HG03060 (cell line): Measurements from ENCODE around the gene ARMH4.

Source experiments
- ATAC-seq: cut with Tn5 transposase; IDR thresholded peaks from one replicate; pipeline ENCODE4 v1.9.1; 2021; ENCODE audit warnings: low read depth, moderate number of reproducible peaks; ENCODE audit not compliant: unreplicated experiment

Gene ARMH4

GRCh38 chr14:58104808-58105207 is 47.2 kb downstream of the ARMH4 start:
- ATAC-seq: no peak

GRCh38 chr14:58100735-58101368 is 51.2 kb downstream of the ARMH4 start:
- ATAC-seq: no peak

- no peak for ATAC-seq
Measured at GRCh38 chr14:58099682-58100081, 52.3 kb downstream of the ARMH4 start.

GRCh38 chr14:58098507-58098906 is 53.5 kb downstream of the ARMH4 start:
- no peak for ATAC-seq

- ATAC-seq: no peak
Measured at GRCh38 chr14:58096731-58097130, 55.3 kb downstream of the ARMH4 start.

GRCh38 chr14:58091883-58092630 is 60.0 kb downstream of the ARMH4 start:
- no peak for ATAC-seq

- ATAC-seq: no peak
Measured at GRCh38 chr14:58089612-58090011, 62.4 kb downstream of the ARMH4 start.

- ATAC-seq: no peak
Measured at GRCh38 chr14:58088961-58089360, 63.1 kb downstream of the ARMH4 start.

GRCh38 chr14:58085877-58086276 is 66.1 kb downstream of the ARMH4 start:
- ATAC-seq: no peak

GRCh38 chr14:58082491-58083098 is 69.4 kb downstream of the ARMH4 start:
- ATAC-seq: no peak

- ATAC-seq: no peak
Measured at GRCh38 chr14:58082011-58082410, 70.0 kb downstream of the ARMH4 start.

GRCh38 chr14:58078471-58078870 is 73.5 kb downstream of the ARMH4 start:
- ATAC-seq: no peak

- no peak for ATAC-seq
Measured at GRCh38 chr14:58078068-58078467, 73.9 kb downstream of the ARMH4 start.

- ATAC-seq: no peak
Measured at GRCh38 chr14:58077621-58078020, 74.4 kb downstream of the ARMH4 start.

GRCh38 chr14:58073516-58073915 is 78.5 kb downstream of the ARMH4 start:
- no peak for ATAC-seq

- ATAC-seq: peak; percentile 52
Measured at GRCh38 chr14:58072288-58073071, 79.5 kb downstream of the ARMH4 start.

GRCh38 chr14:58071341-58071740 is 80.7 kb downstream of the ARMH4 start:
- ATAC-seq: no peak

GRCh38 chr14:58068306-58068705 is 83.7 kb downstream of the ARMH4 start:
- ATAC-seq: no peak

- ATAC-seq: no peak
Measured at GRCh38 chr14:58066115-58066514, 85.9 kb downstream of the ARMH4 start.

- no peak for ATAC-seq
Measured at GRCh38 chr14:58061581-58061980, 90.4 kb downstream of the ARMH4 start.

GRCh38 chr14:58060898-58061297 is 91.1 kb downstream of the ARMH4 start:
- no peak for ATAC-seq
